ENCODE data around the gene CHMP1A. TPM values are rescaled to one million over a fixed set of nuclear protein-coding genes. Genes with fewer than 3 reads are reported as not detected.

Gene CHMP1A
- total RNA-seq, 1 experiment from 2014 or later, result 158 TPM

DNA sequence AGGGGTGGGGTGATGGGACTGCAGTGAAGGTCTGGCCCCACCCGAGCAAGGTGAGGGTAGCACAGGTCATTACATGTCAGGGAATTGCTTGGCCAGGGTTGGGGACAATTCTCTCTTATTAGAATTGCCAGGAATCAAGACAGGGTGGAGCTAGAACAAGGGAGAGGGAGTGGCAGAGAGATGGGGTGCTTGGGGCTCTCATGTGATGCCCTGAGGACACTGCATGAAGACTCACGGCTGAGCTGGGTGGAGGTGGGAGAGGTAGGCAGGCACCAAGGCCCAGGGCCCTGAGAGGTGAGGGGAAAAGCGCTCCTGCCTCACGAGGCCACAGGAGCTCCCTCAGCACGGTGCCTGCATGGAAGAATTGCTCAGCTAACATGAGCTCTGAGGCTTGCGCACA is 40.5 kb downstream of the CHMP1A start:
- H3K27me3 ChIP-seq (ENCODE audit: insufficient read depth, low read length), result no peaks in the 10 kb centered on the region
- RAD21 ChIA-PET (ENCODE audit: low non-redundant PET in 1 of 2, low total read pairs in 2 of 2, uncharacterized antibody in 2 of 2, unreplicated experiment in 2 of 2), result interaction anchor here in 1 of 2 experiments (1.3 kb wide), 1 partner anchor 15 kb away, joined by 3 read pairs; no protein-coding TSS in a partner anchor
- peaks cover 7 to 15% of the 10 kb centered on the region in 2 experiments; a peak in 3 of 4 replicates for H3K4me1 ChIP-seq (ENCODE audit: control insufficient read depth in 1 of 2, insufficient read depth in 2 of 2, low read length in 2 of 2)
- BruUV-seq (replicated peaks), result no TSS peak
- TF ChIP-seq ZNF274 (IDR thresholded peaks at IDR 0.05; ENCODE audit: low read depth, low read length) (no peak), EGR1 (IDR thresholded peaks at IDR 0.05; ENCODE audit: low read depth) (no peak), ELF1 (IDR thresholded peaks at IDR 0.05; ENCODE audit: borderline replicate concordance, low read depth) (no peak), CBX3 (IDR thresholded peaks at IDR 0.05; ENCODE audit: low read depth) (no peak), ZFX (IDR thresholded peaks at IDR 0.05) (no peak), JUND (IDR thresholded peaks at IDR 0.05) (no peak)
- TF ChIP-seq, protein P1, sequence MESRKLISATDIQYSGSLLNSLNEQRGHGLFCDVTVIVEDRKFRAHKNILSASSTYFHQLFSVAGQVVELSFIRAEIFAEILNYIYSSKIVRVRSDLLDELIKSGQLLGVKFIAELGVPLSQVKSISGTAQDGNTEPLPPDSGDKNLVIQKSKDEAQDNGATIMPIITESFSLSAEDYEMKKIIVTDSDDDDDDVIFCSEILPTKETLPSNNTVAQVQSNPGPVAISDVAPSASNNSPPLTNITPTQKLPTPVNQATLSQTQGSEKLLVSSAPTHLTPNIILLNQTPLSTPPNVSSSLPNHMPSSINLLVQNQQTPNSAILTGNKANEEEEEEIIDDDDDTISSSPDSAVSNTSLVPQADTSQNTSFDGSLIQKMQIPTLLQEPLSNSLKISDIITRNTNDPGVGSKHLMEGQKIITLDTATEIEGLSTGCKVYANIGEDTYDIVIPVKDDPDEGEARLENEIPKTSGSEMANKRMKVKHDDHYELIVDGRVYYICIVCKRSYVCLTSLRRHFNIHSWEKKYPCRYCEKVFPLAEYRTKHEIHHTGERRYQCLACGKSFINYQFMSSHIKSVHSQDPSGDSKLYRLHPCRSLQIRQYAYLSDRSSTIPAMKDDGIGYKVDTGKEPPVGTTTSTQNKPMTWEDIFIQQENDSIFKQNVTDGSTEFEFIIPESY (IDR thresholded peaks at IDR 0.05; ENCODE audit: extremely low read depth, insufficient replicate concordance, low read length), result no peak
- TF ChIP-seq, protein P2, sequence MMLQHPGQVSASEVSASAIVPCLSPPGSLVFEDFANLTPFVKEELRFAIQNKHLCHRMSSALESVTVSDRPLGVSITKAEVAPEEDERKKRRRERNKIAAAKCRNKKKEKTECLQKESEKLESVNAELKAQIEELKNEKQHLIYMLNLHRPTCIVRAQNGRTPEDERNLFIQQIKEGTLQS (IDR thresholded peaks at IDR 0.05), result no peak
- TF ChIP-seq, protein P3, sequence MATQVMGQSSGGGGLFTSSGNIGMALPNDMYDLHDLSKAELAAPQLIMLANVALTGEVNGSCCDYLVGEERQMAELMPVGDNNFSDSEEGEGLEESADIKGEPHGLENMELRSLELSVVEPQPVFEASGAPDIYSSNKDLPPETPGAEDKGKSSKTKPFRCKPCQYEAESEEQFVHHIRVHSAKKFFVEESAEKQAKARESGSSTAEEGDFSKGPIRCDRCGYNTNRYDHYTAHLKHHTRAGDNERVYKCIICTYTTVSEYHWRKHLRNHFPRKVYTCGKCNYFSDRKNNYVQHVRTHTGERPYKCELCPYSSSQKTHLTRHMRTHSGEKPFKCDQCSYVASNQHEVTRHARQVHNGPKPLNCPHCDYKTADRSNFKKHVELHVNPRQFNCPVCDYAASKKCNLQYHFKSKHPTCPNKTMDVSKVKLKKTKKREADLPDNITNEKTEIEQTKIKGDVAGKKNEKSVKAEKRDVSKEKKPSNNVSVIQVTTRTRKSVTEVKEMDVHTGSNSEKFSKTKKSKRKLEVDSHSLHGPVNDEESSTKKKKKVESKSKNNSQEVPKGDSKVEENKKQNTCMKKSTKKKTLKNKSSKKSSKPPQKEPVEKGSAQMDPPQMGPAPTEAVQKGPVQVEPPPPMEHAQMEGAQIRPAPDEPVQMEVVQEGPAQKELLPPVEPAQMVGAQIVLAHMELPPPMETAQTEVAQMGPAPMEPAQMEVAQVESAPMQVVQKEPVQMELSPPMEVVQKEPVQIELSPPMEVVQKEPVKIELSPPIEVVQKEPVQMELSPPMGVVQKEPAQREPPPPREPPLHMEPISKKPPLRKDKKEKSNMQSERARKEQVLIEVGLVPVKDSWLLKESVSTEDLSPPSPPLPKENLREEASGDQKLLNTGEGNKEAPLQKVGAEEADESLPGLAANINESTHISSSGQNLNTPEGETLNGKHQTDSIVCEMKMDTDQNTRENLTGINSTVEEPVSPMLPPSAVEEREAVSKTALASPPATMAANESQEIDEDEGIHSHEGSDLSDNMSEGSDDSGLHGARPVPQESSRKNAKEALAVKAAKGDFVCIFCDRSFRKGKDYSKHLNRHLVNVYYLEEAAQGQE (IDR thresholded peaks at IDR 0.05; ENCODE audit: low read depth), result no peak
- no peak overlapping the region for H3K9ac ChIP-seq (ENCODE audit: low read length)
- H3K27ac ChIP-seq (ENCODE audit: low read depth, low read length), result peak overlapping the region; percentile 41
- 0 out of 2 replicates have a peak, but pooled peaks have one; percentile 18 for ATAC-seq
- intact Hi-C loops (cut with micrococcal nuclease), result no loop called here
- no peak overlapping the region for H3K4me3 ChIP-seq (replicated peaks in 1 of 2; ENCODE audit: low read depth in 1 of 2, low read length in 2 of 2)
- no peaks in the 10 kb centered on the region for H4K20me1 ChIP-seq (ENCODE audit: insufficient read depth)
- peak overlapping the region; percentile 17; the same call in 1 of the 2 replicates for H3K4me2 ChIP-seq (ENCODE audit: low read length)
- H3K9me3 ChIP-seq (ENCODE audit: control insufficient read depth in 1 of 2, insufficient read depth in 1 of 2, low read depth in 1 of 2, low read length in 2 of 2), result no peaks in the 10 kb centered on the region
- CTCF ChIA-PET, result interaction anchor here (0.9 to 1.6 kb wide), 2 partner anchors 15 to 24 kb away, joined by 3 to 4 read pairs; no protein-coding TSS in a partner anchor
- DNase-seq (ENCODE audit: low read depth, low spot score), result no peak
- no peaks in the 10 kb centered on the region for H3K79me2 ChIP-seq (ENCODE audit: insufficient read depth, low read length)
- H2AFZ ChIP-seq (ENCODE audit: low read depth, low read length, poor library complexity, severe bottlenecking), result no peak overlapping the region
- no peaks in the 10 kb centered on the region for H3K9me2 ChIP-seq (ENCODE audit: insufficient read depth)
- no peaks in the 10 kb centered on the region for H3K36me3 ChIP-seq (ENCODE audit: control insufficient read depth in 1 of 2, insufficient read depth in 2 of 2, low read length in 2 of 2)
- POLR2A ChIA-PET, result no interaction called here

Data from HCT116 (cell line).